Measurements from ENCODE around the gene CASP7.
A peak's percentile ranks its signal among the peaks of the same experiment; 100 is the strongest.

The CASP7 gene

DNA sequence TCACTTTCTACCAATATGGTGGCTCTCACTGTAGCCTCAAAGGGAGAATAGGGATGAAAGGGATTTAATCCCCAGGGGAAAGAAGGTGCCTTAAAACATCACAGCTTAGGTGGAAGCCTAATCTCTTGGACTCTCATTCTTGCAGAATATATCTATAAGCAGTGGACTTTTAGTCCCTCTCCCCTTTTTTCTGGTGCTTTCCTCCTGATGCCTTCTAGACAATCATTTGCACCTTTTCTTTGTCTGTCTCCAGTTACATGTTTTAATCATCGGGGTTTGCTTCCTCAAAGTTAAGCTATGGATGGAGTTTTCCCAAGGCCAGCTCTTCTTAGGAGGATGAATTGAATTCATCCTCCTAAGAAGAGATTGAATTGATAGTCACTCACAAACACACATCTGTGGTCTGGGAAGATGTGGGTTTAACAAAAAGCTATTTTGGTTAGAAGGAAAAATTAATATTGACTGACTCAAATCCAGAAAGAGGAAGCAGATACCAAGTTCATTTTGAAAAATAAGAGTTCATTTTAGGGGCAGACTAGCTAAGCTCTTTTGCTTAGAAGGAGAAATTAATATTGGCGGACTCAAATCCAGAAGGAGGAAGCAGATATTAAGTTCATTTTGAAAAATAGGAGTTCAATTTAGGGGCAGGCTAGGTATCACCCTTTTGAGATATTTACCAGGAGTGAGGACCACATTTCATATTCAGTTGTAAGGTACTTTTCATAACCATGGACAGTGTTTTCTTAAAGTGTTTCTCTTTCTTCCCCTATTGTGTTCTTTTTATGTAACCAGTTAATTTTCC is 36.6 kb downstream of the CASP7 start:
- TF ChIP-seq, protein P1, sequence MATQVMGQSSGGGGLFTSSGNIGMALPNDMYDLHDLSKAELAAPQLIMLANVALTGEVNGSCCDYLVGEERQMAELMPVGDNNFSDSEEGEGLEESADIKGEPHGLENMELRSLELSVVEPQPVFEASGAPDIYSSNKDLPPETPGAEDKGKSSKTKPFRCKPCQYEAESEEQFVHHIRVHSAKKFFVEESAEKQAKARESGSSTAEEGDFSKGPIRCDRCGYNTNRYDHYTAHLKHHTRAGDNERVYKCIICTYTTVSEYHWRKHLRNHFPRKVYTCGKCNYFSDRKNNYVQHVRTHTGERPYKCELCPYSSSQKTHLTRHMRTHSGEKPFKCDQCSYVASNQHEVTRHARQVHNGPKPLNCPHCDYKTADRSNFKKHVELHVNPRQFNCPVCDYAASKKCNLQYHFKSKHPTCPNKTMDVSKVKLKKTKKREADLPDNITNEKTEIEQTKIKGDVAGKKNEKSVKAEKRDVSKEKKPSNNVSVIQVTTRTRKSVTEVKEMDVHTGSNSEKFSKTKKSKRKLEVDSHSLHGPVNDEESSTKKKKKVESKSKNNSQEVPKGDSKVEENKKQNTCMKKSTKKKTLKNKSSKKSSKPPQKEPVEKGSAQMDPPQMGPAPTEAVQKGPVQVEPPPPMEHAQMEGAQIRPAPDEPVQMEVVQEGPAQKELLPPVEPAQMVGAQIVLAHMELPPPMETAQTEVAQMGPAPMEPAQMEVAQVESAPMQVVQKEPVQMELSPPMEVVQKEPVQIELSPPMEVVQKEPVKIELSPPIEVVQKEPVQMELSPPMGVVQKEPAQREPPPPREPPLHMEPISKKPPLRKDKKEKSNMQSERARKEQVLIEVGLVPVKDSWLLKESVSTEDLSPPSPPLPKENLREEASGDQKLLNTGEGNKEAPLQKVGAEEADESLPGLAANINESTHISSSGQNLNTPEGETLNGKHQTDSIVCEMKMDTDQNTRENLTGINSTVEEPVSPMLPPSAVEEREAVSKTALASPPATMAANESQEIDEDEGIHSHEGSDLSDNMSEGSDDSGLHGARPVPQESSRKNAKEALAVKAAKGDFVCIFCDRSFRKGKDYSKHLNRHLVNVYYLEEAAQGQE (IDR thresholded peaks at IDR 0.05; ENCODE audit: low read depth): peak; percentile 67
- TF ChIP-seq EGR1 (IDR thresholded peaks at IDR 0.05): no peak

DNA sequence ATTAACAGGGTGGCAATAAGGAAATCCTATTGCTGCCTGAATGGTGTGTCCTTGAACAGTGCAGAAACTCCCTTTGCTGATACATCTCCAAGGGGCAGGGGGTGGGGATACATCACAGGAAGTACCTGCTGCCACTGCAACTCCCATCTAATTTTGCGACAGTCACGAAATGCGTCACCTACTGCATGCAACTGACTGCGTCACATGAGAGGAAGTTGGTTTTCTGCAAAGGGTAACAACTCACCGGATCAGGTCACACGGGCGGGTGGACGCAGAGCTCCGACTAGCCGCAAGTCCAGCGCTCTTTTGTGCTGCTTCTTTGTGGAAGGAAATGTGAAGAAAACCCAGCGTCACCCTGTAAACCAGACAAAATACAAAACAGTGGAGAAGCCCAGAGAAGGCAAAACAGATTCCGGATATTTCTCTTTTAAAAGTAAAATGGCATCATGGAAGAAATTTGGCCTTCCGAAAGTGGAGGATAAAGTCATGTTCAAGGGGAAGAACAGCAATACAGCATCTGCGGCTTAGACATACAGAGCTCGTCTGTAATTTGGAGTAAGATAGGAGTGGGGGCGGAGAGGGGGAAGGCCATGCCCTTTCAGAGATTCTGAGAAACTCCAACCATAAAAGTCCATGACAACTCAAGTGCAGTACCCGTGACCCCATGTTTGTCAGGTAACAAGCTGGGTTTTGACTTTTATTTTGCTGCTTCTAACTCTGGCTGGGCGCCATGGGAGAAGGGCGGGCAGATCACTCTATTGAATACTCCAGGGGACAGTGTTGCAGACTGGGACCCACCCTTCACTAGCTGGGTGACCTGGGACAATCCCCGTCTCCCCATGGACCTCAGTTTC is 39.5 kb downstream of the CASP7 start:
- TF ChIP-seq RAD21 (IDR thresholded peaks at IDR 0.05; ENCODE audit: low read depth) (no peak), EP300 (IDR thresholded peaks at IDR 0.05; ENCODE audit: borderline replicate concordance) (no peak), ZBTB7A (IDR thresholded peaks at IDR 0.05; ENCODE audit: low read depth) (no peak), NFIC (IDR thresholded peaks at IDR 0.05) (no peak), TAF1 (IDR thresholded peaks at IDR 0.05; ENCODE audit: low read depth) (no peak), EGR1 (IDR thresholded peaks at IDR 0.05) (no peak)
- TF ChIP-seq, protein P1 (IDR thresholded peaks at IDR 0.05; ENCODE audit: low read depth): no peak
- TF ChIP-seq, protein P2, sequence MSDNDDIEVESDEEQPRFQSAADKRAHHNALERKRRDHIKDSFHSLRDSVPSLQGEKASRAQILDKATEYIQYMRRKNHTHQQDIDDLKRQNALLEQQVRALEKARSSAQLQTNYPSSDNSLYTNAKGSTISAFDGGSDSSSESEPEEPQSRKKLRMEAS (IDR thresholded peaks at IDR 0.05): no peak

DNA sequence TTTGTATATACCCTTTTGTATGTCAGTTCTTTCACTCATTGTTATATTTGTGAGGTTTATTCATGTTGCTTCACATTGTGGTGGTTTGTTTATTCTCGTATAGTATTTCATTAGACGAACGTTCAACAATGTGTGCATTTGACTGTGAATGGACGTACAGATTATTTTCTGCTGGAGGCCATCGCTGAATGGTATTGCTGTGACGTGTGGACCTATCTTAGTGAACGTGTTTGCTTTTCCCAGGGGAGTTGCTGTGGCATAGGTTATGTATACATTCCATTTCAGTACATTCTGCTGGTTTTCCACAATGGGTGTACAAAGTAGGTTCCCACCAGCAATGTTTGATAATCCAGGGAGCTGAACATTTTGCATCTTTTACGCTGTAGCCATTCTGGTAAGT is 40.7 kb downstream of the CASP7 start:
- no peak for TF ChIP-seq NFIC (IDR thresholded peaks at IDR 0.05)
- no peak for TF ChIP-seq EGR1 (IDR thresholded peaks at IDR 0.05)
- TF ChIP-seq EP300 (IDR thresholded peaks at IDR 0.05; ENCODE audit: borderline replicate concordance): no peak
- no peak for TF ChIP-seq FOXM1 (IDR thresholded peaks at IDR 0.05; ENCODE audit: borderline replicate concordance, low read depth)
- no peak for TF ChIP-seq ZBTB7A (IDR thresholded peaks at IDR 0.05; ENCODE audit: low read depth)
- no peak for TF ChIP-seq USF1 (IDR thresholded peaks at IDR 0.05)
- no peak for TF ChIP-seq CREB1 (IDR thresholded peaks at IDR 0.05; ENCODE audit: low read depth)

GRCh38 chr10:113732160-113732881 is 52.6 kb downstream of the CASP7 start:
- no peak for TF ChIP-seq CEBPB (IDR thresholded peaks at IDR 0.05)
- no peak for TF ChIP-seq CREB1 (IDR thresholded peaks at IDR 0.05; ENCODE audit: low read depth)
- no peak for TF ChIP-seq RAD21 (IDR thresholded peaks at IDR 0.05; ENCODE audit: low read depth)
- no peak for TF ChIP-seq TEAD4 (IDR thresholded peaks at IDR 0.05)
- TF ChIP-seq USF1 (IDR thresholded peaks at IDR 0.05): no peak
- TF ChIP-seq ZBTB7A (IDR thresholded peaks at IDR 0.05; ENCODE audit: low read depth): no peak
- TF ChIP-seq, protein P1 (IDR thresholded peaks at IDR 0.05; ENCODE audit: low read depth): no peak

GRCh38 chr10:113732966-113733365 is 53.3 kb downstream of the CASP7 start:
- TF ChIP-seq CEBPB (IDR thresholded peaks at IDR 0.05) (no peak), CREB1 (IDR thresholded peaks at IDR 0.05; ENCODE audit: low read depth) (no peak)
